Neuronal stem cell (in vitro differentiated cells): Measurements from ENCODE around the gene SERPINC1.
"Not testable (repeated sequence)": the region's sequence is repeated elsewhere in the genome, so short reads cannot be mapped to it uniquely, and the experiment has no call there.

ENCODE experiments used
- DNase-seq: peaks from one replicate; pipeline ENCODE4 v3.0.0-alpha.2; 2013; ENCODE audit warnings: low spot score
- H2AFZ ChIP-seq: one replicate; pipeline ENCODE4 v1.6.1; 2013; ENCODE audit warnings: mild to moderate bottlenecking, low read length, inconsistent platforms
- H2AK5ac ChIP-seq: 2 replicates; pipeline ENCODE4 v1.6.1; 2013; ENCODE audit warnings: low read depth, mild to moderate bottlenecking, inconsistent platforms, low read length, moderate library complexity, mixed read lengths
- H2BK120ac ChIP-seq: 2 replicates; pipeline ENCODE4 v1.6.1; 2013; ENCODE audit warnings: low read depth, mild to moderate bottlenecking, inconsistent platforms, low read length, moderate library complexity, mixed read lengths
- H2BK12ac ChIP-seq: one replicate; pipeline ENCODE4 v1.6.1; 2013; ENCODE audit warnings: low read length, inconsistent platforms
- H2BK15ac ChIP-seq: 2 replicates; pipeline ENCODE4 v1.6.1; 2013; ENCODE audit warnings: mild to moderate bottlenecking, low read length, inconsistent platforms, mixed read lengths
- H2BK5ac ChIP-seq: one replicate; pipeline ENCODE4 v1.6.1; 2013; ENCODE audit warnings: inconsistent platforms, mild to moderate bottlenecking, low read length, moderate library complexity
- H3K14ac ChIP-seq: one replicate; pipeline ENCODE4 v1.6.1; 2013; ENCODE audit warnings: low read length, inconsistent platforms
- H3K18ac ChIP-seq: 2 replicates; pipeline ENCODE4 v1.6.1; 2013; ENCODE audit warnings: low read length, inconsistent platforms
- H3K23ac ChIP-seq: 2 replicates; pipeline ENCODE4 v1.6.1; 2013; ENCODE audit warnings: low read depth, mild to moderate bottlenecking, mixed read lengths, low read length, inconsistent platforms; ENCODE audit not compliant: poor library complexity
- H3K27ac ChIP-seq: replicated peaks from 3 replicates; pipeline ENCODE4 v1.5.1; 2013; ENCODE audit warnings: low read length, inconsistent platforms
- H3K27me3 ChIP-seq, 3 experiments: 2 replicates each; pipeline ENCODE4 v1.6.1; 2013; ENCODE audit warnings: low read length in 3 of 3, mild to moderate bottlenecking in 2 of 3, inconsistent platforms in 1 of 3, low read depth in 1 of 3, mixed read lengths in 1 of 3, moderate library complexity in 1 of 3; ENCODE audit not compliant: control insufficient read depth in 3 of 3, insufficient read depth in 3 of 3
- H3K36me3 ChIP-seq, 2 donors: replicated peaks in 1 of 2; 2 replicates each; pipeline ENCODE4 v1.6.1; 2013; ENCODE audit warnings: low read length in 2 of 2; ENCODE audit not compliant: control insufficient read depth in 2 of 2, insufficient read depth in 2 of 2
- H3K4ac ChIP-seq: 2 replicates; pipeline ENCODE4 v1.6.1; 2013; ENCODE audit warnings: inconsistent platforms, mild to moderate bottlenecking, low read length, moderate library complexity
- H3K4me1 ChIP-seq, 2 donors: 1 replicate in 1 of 2; 2 replicates in 1 of 2; pipeline ENCODE4 v1.6.1; 2013; ENCODE audit warnings: low read length in 2 of 2, low read depth in 1 of 2; ENCODE audit not compliant: control insufficient read depth in 2 of 2, insufficient read depth in 1 of 2
- H3K4me2 ChIP-seq: one replicate; pipeline ENCODE4 v1.6.1; 2013; ENCODE audit warnings: mild to moderate bottlenecking, low read length, inconsistent platforms; ENCODE audit not compliant: insufficient read depth, poor library complexity, severe bottlenecking
- H3K4me3 ChIP-seq, 2 donors: 2 replicates each; pipeline ENCODE4 v1.5.1; 2013; ENCODE audit warnings: low read length in 2 of 2, mild to moderate bottlenecking in 2 of 2, inconsistent platforms in 1 of 2, moderate library complexity in 1 of 2
- H3K79me1 ChIP-seq: one replicate; pipeline ENCODE4 v1.6.1; 2013; ENCODE audit warnings: low read depth, mild to moderate bottlenecking, inconsistent platforms, low read length, moderate library complexity
- H3K9ac ChIP-seq: one replicate; pipeline ENCODE4 v1.6.1; 2013; ENCODE audit warnings: mild to moderate bottlenecking, low read depth, low read length, inconsistent platforms; ENCODE audit not compliant: poor library complexity
- H3K9me3 ChIP-seq, 2 donors: replicated peaks in 1 of 2; 2 replicates each; pipeline versions ENCODE3 to v1.6.1; 2013; ENCODE audit warnings: low read length in 2 of 2, mild to moderate bottlenecking in 2 of 2, inconsistent platforms in 1 of 2, low read depth in 1 of 2, mixed read lengths in 1 of 2, moderate library complexity in 1 of 2; ENCODE audit not compliant: control insufficient read depth in 2 of 2, insufficient read depth in 1 of 2
- H4K8ac ChIP-seq: one replicate; pipeline ENCODE4 v1.6.1; 2013; ENCODE audit warnings: low read depth, mild to moderate bottlenecking, inconsistent platforms, low read length, moderate library complexity
- H4K91ac ChIP-seq: one replicate; pipeline ENCODE4 v1.6.1; 2013; ENCODE audit warnings: low read length, low read depth, mild to moderate bottlenecking, inconsistent platforms; ENCODE audit not compliant: poor library complexity
- WGBS, 2 donors: extraction: QIAGEN DNeasy Blood & Tissue Kit; methylation state at CpG; one replicate each; pipeline ENCODE4 v1.1.7; 2013; ENCODE audit warnings: missing lambda C conversion rate in 2 of 2, mixed read lengths in 1 of 2; ENCODE audit not compliant: insufficient read length in 2 of 2, insufficient replicate concordance in 1 of 2; ENCODE audit errors: extremely low coverage in 2 of 2; 5-methylcytosine and 5-hydroxymethylcytosine counted together

The SERPINC1 gene

GRCh38 chr1:173864179-173864867, 52.8 kb downstream of the SERPINC1 start:
- DNase-seq = no peak
- Histone ChIP-seq H4K91ac (no peak overlapping the region), H3K4ac (no peak overlapping the region), H3K18ac (no peak overlapping the region), H3K14ac (no peak overlapping the region), H3K23ac (no peak overlapping the region), H2AK5ac (no peak overlapping the region), H3K4me2 (no peak overlapping the region), H2BK12ac (no peak overlapping the region), H3K9me3 (no peaks in the 10 kb centered on the region), H2BK120ac (no peak overlapping the region), H3K27ac (no peak overlapping the region), H3K4me3 (no peak overlapping the region), H3K4me1 (peaks cover 4 to 11% of the 10 kb centered on the region in 2 donors), H4K8ac (no peak overlapping the region), H3K79me1 (no peaks in the 10 kb centered on the region), H3K36me3 (peaks cover 14 to 74% of the 10 kb centered on the region in 2 donors), H2BK5ac (no peak overlapping the region), H3K27me3 (no peaks in the 10 kb centered on the region), H2BK15ac (no peak overlapping the region), H2AFZ (no peak overlapping the region), H3K9ac (no peak overlapping the region)
- WGBS, 2 donors = no CpG with 5 or more reads among the region's 5 CpGs

- H3K79me1 ChIP-seq = no peaks in the 10 kb centered on the region
- H4K8ac ChIP-seq = no peak overlapping the region
- no peak overlapping the region for H3K23ac ChIP-seq
- no peak overlapping the region for H3K18ac ChIP-seq
- no peak for DNase-seq
- H2BK5ac ChIP-seq = no peak overlapping the region
- H3K4ac ChIP-seq = no peak overlapping the region
- H2AK5ac ChIP-seq = no peak overlapping the region
- H3K9ac ChIP-seq = no peak overlapping the region
- no peak overlapping the region for H3K14ac ChIP-seq
- H3K27me3 ChIP-seq = no peaks in the 10 kb centered on the region
- no peak overlapping the region for H2BK120ac ChIP-seq
- no peak overlapping the region for H2AFZ ChIP-seq
- no peaks in the 10 kb centered on the region for H3K9me3 ChIP-seq
- peaks cover 4 to 8% of the 10 kb centered on the region in 2 donors for H3K4me1 ChIP-seq
- no peak overlapping the region for H2BK12ac ChIP-seq
- no peak overlapping the region for H3K27ac ChIP-seq
- H3K36me3 ChIP-seq = peaks cover 14 to 81% of the 10 kb centered on the region in 2 donors
- no peak overlapping the region for H4K91ac ChIP-seq
- H3K4me3 ChIP-seq = no peak overlapping the region
- H2BK15ac ChIP-seq = no peak overlapping the region
- H3K4me2 ChIP-seq = no peak overlapping the region
Measured at GRCh38 chr1:173863224-173864161, 53.6 kb downstream of the SERPINC1 start.

GRCh38 chr1:173862769-173863223, 54.3 kb downstream of the SERPINC1 start:
- no peak overlapping the region for H3K4ac ChIP-seq
- no peak overlapping the region for H2BK120ac ChIP-seq
- H3K4me1 ChIP-seq = peaks cover 4 to 8% of the 10 kb centered on the region in 2 donors
- H2AFZ ChIP-seq = no peak overlapping the region
- H3K14ac ChIP-seq = no peak overlapping the region
- no peak overlapping the region for H2AK5ac ChIP-seq
- peaks cover 14 to 87% of the 10 kb centered on the region in 2 donors for H3K36me3 ChIP-seq
- no peak overlapping the region for H3K27ac ChIP-seq
- no peak overlapping the region for H3K23ac ChIP-seq
- no peak overlapping the region for H3K18ac ChIP-seq
- no peaks in the 10 kb centered on the region for H3K27me3 ChIP-seq
- no peaks in the 10 kb centered on the region for H3K79me1 ChIP-seq
- H4K91ac ChIP-seq = no peak overlapping the region
- H3K4me3 ChIP-seq = no peak overlapping the region
- no peak for DNase-seq
- WGBS, 2 donors = no CpG with 5 or more reads among the region's 8 CpGs
- H4K8ac ChIP-seq = no peak overlapping the region
- H3K9me3 ChIP-seq = no peaks in the 10 kb centered on the region
- no peak overlapping the region for H2BK12ac ChIP-seq
- no peak overlapping the region for H2BK5ac ChIP-seq
- H3K4me2 ChIP-seq = no peak overlapping the region
- H2BK15ac ChIP-seq = no peak overlapping the region
- no peak overlapping the region for H3K9ac ChIP-seq

GRCh38 chr1:173862146-173862768, 54.9 kb downstream of the SERPINC1 start:
- H2BK5ac ChIP-seq, DNase-seq, H4K91ac ChIP-seq, H3K27me3 ChIP-seq, H3K27ac ChIP-seq, H3K18ac ChIP-seq, H2BK15ac ChIP-seq, H3K9ac ChIP-seq, H3K23ac ChIP-seq, H4K8ac ChIP-seq, H2BK12ac ChIP-seq, H3K4me3 ChIP-seq, H2AK5ac ChIP-seq, H3K9me3 ChIP-seq, H2BK120ac ChIP-seq, H3K14ac ChIP-seq, H2AFZ ChIP-seq, H3K79me1 ChIP-seq, H3K4ac ChIP-seq, H3K4me2 ChIP-seq, H3K4me1 ChIP-seq: not testable (repeated sequence)
- peaks cover 15 to 91% of the 10 kb centered on the region in 2 donors for H3K36me3 ChIP-seq
- WGBS, 2 donors = no CpG with 5 or more reads among the region's 13 CpGs
